ENCODE measurements around the gene ANKDD1A.

The ANKDD1A gene

DNA sequence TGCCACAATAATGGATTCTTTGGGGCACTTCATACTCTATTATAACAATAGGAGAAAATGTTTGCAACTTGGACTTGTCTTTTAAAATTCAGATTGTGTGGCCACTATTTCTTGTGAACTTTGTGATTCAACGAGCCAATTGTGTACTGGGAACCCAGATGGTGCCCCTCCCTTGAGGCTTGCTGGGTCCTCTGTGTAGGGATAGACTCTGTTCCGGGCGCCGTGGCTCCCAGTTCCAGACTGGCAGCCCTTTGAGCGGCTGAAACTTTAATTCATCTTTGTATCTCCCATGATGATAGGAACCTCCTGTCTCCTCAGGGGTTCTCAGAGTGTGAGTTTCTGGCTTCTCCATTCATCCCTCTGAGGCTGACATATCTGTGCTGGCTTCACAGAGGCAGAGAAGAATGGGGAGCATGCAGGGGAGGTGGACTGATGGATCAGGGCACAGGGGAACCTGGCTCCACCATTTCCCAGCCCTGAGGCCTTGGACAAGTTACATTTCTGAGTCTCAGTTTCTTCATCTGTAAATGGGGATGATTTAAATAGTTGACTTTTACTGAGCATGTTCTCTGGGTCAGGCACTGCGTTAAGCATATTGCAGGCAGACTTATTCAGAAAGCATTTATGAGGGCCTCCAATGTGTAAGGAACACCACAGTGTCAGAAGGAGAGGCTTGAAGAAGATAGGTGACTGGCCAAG, 15.2 kb upstream of the ANKDD1A start:
- TF ChIP-seq, protein P1, sequence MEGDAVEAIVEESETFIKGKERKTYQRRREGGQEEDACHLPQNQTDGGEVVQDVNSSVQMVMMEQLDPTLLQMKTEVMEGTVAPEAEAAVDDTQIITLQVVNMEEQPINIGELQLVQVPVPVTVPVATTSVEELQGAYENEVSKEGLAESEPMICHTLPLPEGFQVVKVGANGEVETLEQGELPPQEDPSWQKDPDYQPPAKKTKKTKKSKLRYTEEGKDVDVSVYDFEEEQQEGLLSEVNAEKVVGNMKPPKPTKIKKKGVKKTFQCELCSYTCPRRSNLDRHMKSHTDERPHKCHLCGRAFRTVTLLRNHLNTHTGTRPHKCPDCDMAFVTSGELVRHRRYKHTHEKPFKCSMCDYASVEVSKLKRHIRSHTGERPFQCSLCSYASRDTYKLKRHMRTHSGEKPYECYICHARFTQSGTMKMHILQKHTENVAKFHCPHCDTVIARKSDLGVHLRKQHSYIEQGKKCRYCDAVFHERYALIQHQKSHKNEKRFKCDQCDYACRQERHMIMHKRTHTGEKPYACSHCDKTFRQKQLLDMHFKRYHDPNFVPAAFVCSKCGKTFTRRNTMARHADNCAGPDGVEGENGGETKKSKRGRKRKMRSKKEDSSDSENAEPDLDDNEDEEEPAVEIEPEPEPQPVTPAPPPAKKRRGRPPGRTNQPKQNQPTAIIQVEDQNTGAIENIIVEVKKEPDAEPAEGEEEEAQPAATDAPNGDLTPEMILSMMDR (IDR thresholded peaks at IDR 0.05), result no peak
- no peaks in the 10 kb centered on the region for H3K36me3 ChIP-seq
- peaks cover 0 to 52% (median 28%) of the 10 kb centered on the region in 4 donors for H3K4me1 ChIP-seq
- H3K27me3 ChIP-seq, result no peaks in the 10 kb centered on the region
- no peak overlapping the region for H3K4me3 ChIP-seq
- no peak for DNase-seq
- H3K27ac ChIP-seq, result peak overlapping the region; percentile 78 to 79
- H3K9me3 ChIP-seq, result peaks cover 0 to 8% (median 7%) of the 10 kb centered on the region in 3 donors
- intact Hi-C loops (cut with DNase I; ENCODE audit: low total_unique reads), result loop anchor here (5.0 to 10.0 kb wide), 2 partner anchors 52 to 154 kb away; partner anchors contain the start of gene PLEKHO2

- Histone ChIP-seq H3K4me3 (no peak overlapping the region), H3K27ac (peak overlapping the region; percentile 78 to 79), H3K9me3 (peaks cover 0 to 8% (median 7%) of the 10 kb centered on the region in 3 donors), H3K4me1 (peaks cover 0 to 52% (median 28%) of the 10 kb centered on the region in 4 donors), H3K36me3 (no peaks in the 10 kb centered on the region), H3K27me3 (no peaks in the 10 kb centered on the region)
- intact Hi-C loops (cut with DNase I; ENCODE audit: low total_unique reads), result loop anchor here (5.0 to 10.0 kb wide), 2 partner anchors 53 to 155 kb away; partner anchors contain the start of gene PLEKHO2
- TF ChIP-seq, protein P1 (IDR thresholded peaks at IDR 0.05), result no peak
- DNase-seq, result peak; percentile 80 to 90
Measured at GRCh38 chr15:64897345-64897985, 14.2 kb upstream of the ANKDD1A start.

DNA sequence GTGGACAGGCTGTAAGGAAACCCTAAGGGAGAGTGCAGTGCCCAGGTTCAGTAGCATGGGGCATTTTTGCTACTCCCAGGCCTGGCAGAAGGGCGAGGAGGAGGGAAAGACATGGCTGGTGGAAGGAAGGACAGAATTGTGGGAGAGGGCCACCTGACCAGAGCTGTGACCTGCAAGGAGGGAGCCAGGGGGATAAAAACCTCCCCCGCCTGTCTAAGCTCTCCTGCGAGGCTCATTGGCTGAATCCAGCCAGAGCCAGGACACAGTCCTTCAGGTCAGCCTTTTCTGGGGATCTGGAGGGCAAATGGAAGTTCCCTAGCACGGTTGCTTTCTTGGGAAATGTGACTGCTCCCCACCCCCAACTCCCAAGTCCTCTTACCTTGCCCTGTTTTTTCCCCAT, 13.3 kb upstream of the ANKDD1A start:
- TF ChIP-seq, protein P1 (IDR thresholded peaks at IDR 0.05), result no peak
- DNase-seq, result no peak

GRCh38 chr15:64901141-64901540, 10.6 kb upstream of the ANKDD1A start:
- Histone ChIP-seq H3K4me1 (peaks cover 0 to 32% (median 15%) of the 10 kb centered on the region in 4 donors), H3K4me3 (no peak overlapping the region), H3K27me3 (no peaks in the 10 kb centered on the region), H3K27ac (no peak overlapping the region), H3K9me3 (peaks cover 0 to 8% (median 7%) of the 10 kb centered on the region in 3 donors), H3K36me3 (no peaks in the 10 kb centered on the region)
- intact Hi-C loops (cut with DNase I; ENCODE audit: low total_unique reads), result loop anchor here (10.0 kb wide), 1 partner anchor 206 kb away; no protein-coding TSS in a partner anchor
- TF ChIP-seq, protein P1 (IDR thresholded peaks at IDR 0.05), result no peak
- DNase-seq, result no peak

More for the DNA sequence above, 13.3 kb upstream of the ANKDD1A start:
- H3K27ac ChIP-seq, result peak overlapping the region; percentile 78 to 79
- H3K27me3 ChIP-seq, result no peaks in the 10 kb centered on the region
- peaks cover 0 to 50% (median 28%) of the 10 kb centered on the region in 4 donors for H3K4me1 ChIP-seq
- H3K36me3 ChIP-seq, result no peaks in the 10 kb centered on the region
- peaks cover 0 to 8% (median 7%) of the 10 kb centered on the region in 3 donors for H3K9me3 ChIP-seq
- H3K4me3 ChIP-seq, result no peak overlapping the region
- intact Hi-C loops (cut with DNase I; ENCODE audit: low total_unique reads), result loop anchor here (5.0 to 10.0 kb wide), 2 partner anchors 54 to 156 kb away; partner anchors contain the start of gene PLEKHO2

GRCh38 chr15:64901914-64902313, 9.8 kb upstream of the ANKDD1A start:
- DNase-seq, result no peak

More at GRCh38 chr15:64901914-64902313, 9.8 kb upstream of the ANKDD1A start:
- H3K4me3 ChIP-seq, result no peak overlapping the region
- H3K27me3 ChIP-seq, result no peaks in the 10 kb centered on the region
- peaks cover 0 to 8% (median 7%) of the 10 kb centered on the region in 3 donors for H3K9me3 ChIP-seq
- TF ChIP-seq, protein P1 (IDR thresholded peaks at IDR 0.05), result no peak
- intact Hi-C loops (cut with DNase I; ENCODE audit: low total_unique reads), result loop anchor here (10.0 kb wide), 1 partner anchor 207 kb away; no protein-coding TSS in a partner anchor
- H3K27ac ChIP-seq, result no peak overlapping the region
- H3K4me1 ChIP-seq, result peaks cover 0 to 25% (median 14%) of the 10 kb centered on the region in 4 donors
- no peaks in the 10 kb centered on the region for H3K36me3 ChIP-seq

Measured in tibial artery (tissue), 4 donors.